GM21528 (cell line): ENCODE measurements around the gene LAMC1.
A peak's percentile ranks its signal among the peaks of the same experiment; 100 is the strongest.

Source experiments
- ATAC-seq: cut with Tn5 transposase; IDR thresholded peaks from one replicate; pipeline ENCODE4 v1.9.1; 2021; ENCODE audit warnings: mild to moderate bottlenecking, moderate library complexity; ENCODE audit not compliant: unreplicated experiment, low FRiP score

LAMC1 gene

DNA sequence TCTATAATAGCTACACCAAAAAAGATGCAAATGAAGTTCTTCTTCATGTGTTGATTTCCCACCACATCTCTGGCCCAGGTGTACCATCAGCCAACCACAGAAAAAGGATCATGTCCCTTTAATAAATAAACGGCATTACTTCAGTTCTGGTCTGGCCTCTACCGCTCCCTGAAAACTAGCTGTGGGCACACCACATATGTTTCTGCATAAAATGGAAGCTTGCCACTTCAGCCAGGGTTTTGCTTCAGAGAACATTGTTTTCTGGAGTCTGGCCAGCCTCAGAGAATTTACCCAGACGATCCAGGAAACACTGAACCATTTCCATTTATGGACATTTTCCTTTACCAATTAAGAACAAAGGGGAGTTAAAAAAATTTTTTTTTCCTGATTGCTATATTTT, 157.0 kb downstream of the LAMC1 start:
- ATAC-seq, result no peak

- peak; percentile 50 for ATAC-seq
Measured at GRCh38 chr1:183180634-183181056, 157.4 kb downstream of the LAMC1 start.

DNA sequence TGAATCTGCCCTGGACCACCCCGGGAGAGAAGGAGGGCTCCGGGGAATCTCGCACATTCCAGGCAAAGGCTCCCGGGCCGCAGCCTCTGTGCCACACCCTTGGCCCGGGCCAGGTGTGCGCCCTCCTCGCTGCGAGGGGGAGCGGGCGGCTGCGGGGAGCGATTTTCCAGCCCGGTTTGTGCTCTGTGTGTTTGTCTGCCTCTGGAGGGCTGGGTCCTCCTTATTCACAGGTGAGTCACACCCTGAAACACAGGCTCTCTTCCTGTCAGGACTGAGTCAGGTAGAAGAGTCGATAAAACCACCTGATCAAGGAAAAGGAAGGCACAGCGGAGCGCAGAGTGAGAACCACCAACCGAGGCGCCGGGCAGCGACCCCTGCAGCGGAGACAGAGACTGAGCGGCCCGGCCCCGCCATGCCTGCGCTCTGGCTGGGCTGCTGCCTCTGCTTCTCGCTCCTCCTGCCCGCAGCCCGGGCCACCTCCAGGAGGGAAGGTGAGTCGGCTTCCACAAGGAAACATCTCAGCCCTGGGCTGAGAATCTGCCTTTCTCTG, 162.8 kb downstream of the LAMC1 start, which contains the start of gene LAMC2:
LAMC2 (plus strand) TSS at position 324 of the 550 bp plus-strand sequence; CDS start at position 413, 89 bp downstream.
- no peak for ATAC-seq

DNA sequence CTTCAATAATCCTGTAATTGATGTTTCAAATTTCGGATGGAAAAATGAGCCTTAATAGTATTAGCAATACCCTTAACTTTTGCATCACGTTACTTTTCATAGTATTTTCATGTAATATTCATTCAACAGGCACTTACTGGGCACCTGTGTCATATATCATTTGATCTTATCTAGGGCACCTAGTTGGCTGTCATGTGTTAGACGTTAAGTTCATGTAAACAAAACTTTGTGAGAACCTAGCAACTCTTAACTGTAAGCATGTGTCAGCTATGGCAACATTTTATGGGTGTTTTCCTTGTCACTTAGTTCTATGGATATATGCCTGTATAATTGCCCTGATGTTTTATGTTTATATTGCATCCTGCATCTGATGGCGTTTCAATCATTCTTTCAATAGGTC, 163.6 kb downstream of the LAMC1 start:
- no peak for ATAC-seq

- no peak for ATAC-seq
Measured at GRCh38 chr1:183188240-183188639, 165.0 kb downstream of the LAMC1 start.

- ATAC-seq, result no peak
Measured at GRCh38 chr1:183191833-183192232, 168.6 kb downstream of the LAMC1 start.

DNA sequence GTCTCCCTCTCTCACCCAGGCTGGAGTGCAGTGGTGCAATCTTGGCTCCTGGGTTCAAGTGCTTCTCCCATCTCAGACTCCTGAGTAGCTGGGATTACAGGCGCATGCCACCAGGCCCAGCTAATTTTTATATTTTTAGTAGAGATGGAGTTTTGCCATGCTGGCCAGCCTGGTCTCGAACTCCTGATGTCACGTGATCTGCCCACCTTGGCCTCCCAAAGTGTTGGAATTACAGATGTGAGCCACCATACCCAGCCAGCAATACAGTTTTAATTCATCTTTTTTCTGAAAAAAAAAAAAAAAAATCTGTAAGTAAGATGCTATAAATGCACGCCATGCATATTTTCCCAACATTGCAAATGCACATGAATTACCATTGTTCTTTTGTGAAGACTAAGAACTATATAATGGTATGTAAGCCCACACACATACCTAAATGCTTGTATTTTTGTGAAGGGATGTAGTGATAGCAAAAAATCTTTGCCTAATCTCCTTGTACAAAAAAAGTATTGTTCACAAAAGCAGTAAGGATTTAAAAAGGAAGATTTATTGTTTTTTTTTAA, 170.8 kb downstream of the LAMC1 start:
- no peak for ATAC-seq

DNA sequence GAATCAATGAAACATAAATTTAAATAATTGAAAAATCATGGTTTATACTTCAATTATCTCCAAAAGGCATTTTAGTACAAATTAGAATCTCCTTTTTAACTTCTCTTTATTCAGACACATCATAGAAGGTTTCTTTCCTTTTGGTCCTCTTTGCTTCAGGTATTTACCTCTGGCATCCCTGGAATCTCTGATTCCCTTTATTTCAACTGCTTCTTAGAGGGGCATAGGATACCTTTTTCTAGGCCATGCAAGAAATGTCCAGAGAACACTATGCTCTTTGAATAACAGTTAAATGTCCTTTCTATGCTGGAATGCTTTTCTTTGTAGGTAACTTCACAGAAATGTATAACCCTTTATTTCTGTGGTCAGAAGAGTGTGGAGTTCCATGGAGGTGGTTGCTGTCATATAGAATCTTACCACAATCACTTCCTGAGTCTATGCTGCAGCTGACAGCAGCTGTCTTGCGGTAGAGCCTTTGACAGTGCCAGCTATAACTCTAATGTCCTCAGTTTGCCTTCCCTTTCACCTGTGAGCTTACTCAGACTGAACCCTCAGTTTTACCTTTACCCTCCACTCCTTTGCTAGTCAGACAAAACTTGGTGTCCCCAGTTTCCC, 171.4 kb downstream of the LAMC1 start:
- ATAC-seq, result peak; percentile 98

DNA sequence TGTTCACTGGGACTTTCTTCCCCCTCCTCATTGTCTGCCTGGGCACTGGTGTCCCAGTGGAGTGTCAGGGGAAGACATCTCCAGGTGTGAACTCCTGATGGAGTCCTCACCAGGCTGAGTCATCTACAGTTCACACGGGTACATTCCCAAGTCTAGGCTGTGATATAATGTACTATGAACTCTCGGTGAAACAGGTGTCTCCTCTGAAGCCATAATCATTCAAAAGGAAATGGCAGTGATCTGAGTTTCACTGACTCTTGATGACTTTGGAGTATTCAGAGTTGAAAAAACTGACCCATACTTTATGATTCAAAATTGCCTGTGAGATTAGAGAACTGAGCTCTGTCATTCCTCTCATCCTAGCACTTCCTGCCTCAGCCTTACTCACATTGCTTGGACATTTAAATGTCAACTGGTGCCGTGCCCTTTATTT, 171.9 kb downstream of the LAMC1 start:
- ATAC-seq, result peak; percentile 48
